Myometrial cell (primary cell): ENCODE data around the gene TBL2. TPM values are rescaled to one million over a fixed set of nuclear protein-coding genes. Genes with fewer than 3 reads are reported as not detected.

ENCODE experiments used
- total RNA-seq: library from RNA; depleted of rRNA; stranded (reverse); fragments of >200 nt; gene quantifications from 2 replicates; pipeline ENCODE4 v1.2.3, GENCODE V29; 2015

TBL2 gene, protein sequence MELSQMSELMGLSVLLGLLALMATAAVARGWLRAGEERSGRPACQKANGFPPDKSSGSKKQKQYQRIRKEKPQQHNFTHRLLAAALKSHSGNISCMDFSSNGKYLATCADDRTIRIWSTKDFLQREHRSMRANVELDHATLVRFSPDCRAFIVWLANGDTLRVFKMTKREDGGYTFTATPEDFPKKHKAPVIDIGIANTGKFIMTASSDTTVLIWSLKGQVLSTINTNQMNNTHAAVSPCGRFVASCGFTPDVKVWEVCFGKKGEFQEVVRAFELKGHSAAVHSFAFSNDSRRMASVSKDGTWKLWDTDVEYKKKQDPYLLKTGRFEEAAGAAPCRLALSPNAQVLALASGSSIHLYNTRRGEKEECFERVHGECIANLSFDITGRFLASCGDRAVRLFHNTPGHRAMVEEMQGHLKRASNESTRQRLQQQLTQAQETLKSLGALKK
- 82.7 and 110 TPM in 2 replicates for total RNA-seq

DNA sequence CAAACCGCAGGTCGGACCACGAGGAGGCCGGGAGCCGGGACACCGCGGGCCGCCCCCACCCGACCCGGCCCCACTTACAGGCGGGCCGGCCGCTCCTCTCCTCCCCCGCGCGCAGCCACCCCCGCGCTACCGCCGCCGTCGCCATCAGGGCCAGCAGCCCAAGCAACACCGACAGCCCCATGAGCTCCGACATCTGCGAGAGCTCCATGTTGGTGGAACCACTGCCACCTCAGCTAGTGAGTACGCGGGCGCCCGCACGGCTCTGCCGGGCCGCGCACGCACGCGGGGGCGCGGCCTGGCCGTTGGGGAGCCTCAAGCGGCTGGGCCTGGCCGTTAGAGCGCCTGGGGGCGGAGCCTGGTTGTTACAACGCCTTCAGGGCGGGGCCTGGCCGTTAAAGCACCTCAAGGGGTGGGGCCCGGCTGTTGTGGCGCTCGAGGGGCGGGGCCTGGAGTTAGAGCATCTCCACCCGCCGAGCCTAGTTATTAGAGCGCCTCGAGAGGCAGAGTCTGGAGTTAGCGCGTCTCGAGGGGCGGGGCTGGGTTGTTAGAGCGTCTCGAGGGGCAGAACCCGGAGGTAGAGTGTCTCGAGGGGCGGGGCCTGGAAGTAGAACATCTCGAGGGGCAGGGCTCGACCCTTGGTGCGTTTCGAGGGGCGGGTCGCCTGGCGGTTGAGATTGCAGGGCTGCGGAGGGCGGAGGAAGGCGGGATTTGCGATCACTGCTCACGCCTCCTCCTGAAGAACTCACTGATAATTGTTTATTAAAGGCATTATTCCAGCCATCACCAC is at the start of gene TBL2:
TSS of gene TBL2 (minus strand) at position 238 of the 787 bp plus-strand sequence. CDS start at position 208, 30 bp downstream.

DNA sequence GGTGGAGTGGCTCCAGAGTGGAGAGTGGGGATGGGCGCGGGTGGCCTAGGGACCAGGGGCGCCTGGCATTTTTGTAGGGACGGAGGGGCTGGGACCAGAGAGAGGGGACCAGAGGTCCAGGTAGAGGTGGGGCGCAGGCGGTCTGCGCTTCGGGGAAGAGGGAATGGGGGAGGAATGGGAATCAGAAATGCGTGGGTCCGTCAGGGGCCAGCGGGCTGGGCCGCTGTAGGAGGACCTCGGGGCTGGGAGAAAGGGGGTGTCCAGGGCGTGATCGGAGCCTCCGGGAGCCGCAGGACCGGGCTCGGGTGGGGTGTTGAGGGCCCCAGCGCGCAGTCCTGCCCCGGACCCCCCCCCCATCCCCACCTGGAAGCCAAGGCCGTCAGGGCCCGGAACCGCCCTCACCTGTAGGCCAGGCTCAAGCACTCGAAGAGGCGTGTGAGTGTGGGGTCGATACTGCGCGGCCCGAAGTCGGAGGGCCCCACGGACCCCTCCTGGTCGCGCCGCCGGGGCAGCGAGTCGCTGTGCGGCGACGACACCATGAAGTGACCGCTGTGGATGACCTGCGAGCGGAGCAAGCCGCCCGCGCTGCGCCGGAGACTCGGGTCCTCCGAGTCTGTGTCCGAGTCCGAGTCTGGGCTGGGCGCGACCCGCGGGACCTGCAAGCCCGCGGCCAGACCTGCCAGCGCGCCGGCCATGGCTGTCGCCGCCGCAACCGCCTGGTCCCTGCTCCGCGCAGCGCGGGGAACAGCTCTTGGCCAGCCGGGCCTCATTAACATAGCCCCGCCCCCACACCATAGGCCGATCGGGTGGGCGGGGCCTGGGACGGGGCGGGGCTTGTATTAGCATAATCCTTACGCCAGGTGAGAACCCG is 45.7 kb upstream of the TBL2 start, which contains the start of gene MLXIPL:
TSS of gene MLXIPL (minus strand) at position 725 of the 871 bp plus-strand sequence. CDS start at position 695, 30 bp downstream.

DNA sequence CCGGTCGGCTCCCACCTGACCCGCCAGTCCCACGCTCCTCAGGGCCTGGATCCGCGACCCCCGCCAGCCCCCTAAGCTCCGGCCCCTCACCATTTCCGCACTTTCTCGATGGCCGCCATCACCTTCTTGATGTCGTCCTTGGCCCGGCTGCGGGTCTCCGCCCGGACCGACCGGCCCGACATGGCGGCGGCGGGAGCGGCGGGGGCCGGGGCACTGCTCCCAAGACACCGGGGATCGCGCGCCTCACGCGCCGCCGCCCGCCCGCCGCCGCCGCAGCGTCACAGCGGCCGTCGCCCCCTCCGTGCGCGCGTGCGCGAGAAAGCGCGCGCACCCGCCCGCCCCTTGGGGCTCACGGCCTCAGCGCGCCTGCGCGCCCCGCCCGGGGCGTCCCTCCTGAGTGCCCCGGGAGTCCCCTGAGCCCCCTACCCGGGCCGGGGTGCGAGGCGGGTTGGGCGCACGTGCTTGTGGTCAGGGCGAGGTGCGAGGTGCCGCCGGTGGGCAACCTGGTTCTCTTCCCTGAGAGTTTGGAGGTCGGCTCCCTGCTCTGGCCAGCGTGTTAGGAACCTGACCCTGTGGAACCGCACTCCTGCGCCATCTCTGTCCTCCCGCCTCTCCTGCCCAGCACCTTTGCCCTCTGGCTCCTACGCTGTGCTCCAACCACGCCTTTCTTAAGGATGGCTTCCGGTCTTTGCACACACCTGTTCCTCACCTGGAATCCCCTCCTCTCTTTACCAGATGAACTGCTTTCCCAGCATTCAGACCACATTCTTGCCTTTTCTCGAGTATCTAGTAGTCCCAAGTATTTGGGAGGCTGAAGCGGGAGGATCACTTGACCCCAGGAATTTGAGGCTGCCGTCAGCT is 20.8 kb downstream of the TBL2 start, which contains the start of gene BCL7B:
TSS of gene BCL7B (minus strand) at position 294 of the 861 bp plus-strand sequence. CDS start at position 182, 112 bp downstream.

DNA sequence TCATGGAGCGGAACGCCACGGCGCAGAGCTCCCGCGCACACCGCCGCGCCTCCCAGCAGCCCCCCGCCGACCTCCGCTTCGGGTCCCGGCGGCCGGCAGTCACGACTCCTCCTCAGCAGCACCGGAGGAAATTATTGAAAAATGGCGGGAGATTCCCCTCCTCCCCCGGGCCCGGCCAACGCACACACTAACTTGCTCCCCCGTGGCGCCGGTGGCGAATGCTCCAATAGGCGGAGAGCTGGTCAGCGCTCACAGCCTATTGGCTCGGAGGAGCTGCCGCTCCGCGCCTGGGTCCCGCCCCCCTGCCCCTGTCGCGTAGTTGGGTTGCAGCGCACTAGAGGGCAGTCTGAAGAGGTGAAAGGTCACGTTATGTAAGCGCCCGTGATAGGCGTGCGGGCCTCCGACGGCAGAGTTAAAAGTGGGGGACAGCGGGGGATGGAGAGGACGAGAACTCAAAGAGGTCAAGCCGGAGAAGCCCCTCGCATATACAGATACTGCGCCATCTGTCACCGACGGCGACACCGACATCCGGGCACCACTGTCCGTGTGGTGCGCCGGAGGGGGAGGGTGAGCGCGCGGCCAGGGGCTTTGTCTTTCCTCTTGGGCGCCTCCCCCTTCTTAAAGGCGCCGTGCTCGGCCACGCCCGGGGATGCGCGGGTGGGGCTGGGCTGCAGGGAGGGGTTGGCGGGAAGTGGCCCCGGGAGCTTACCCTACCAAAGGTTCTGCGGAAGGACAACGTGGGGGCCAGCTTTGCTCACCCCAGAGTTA is 56.1 kb downstream of the TBL2 start, which contains the start of gene BAZ1B:
TSS of gene BAZ1B (minus strand) at position 189 of the 768 bp plus-strand sequence. CDS start 360 bp downstream, outside the sequence.

Other genes with a start within 250 kb of the TBL2 start
- 0.53 and 1.2 TPM in 2 replicates for gene FZD9, start 144.8 kb downstream of the TBL2 start, total RNA-seq
- 21.6 and 33.7 TPM in 2 replicates for gene BAZ1B, start 56.3 kb downstream of the TBL2 start, total RNA-seq
- 56.7 and 79.0 TPM in 2 replicates for gene BCL7B, start 20.9 kb downstream of the TBL2 start, total RNA-seq
- gene MLXIPL, start 45.9 kb upstream of the TBL2 start, total RNA-seq = not detected in 2 replicates
- 3.7 and 5.2 TPM in 2 replicates for gene VPS37D, start 89.3 kb upstream of the TBL2 start, total RNA-seq
- 7.2 and 8.2 TPM in 2 replicates for gene DNAJC30, start 104.9 kb upstream of the TBL2 start, total RNA-seq
- 99.5 and 104 TPM in 2 replicates for gene BUD23, start 105.0 kb upstream of the TBL2 start, total RNA-seq
- gene STX1A, start 141.1 kb upstream of the TBL2 start, total RNA-seq = 3.7 and 8.4 TPM in 2 replicates
- 27.6 and 33.4 TPM in 2 replicates for gene ABHD11, start 160.2 kb upstream of the TBL2 start, total RNA-seq
- gene CLDN3, start 191.7 kb upstream of the TBL2 start, total RNA-seq = not detected in 2 replicates